GM18511 (cell line): Measurements from ENCODE around the gene DAND5.
A peak's percentile ranks its signal among the peaks of the same experiment; 100 is the strongest.
"Not testable (repeated sequence)": the region's sequence is repeated elsewhere in the genome, so short reads cannot be mapped to it uniquely, and the experiment has no call there.

Experiments used
- ATAC-seq: cut with Tn5 transposase; IDR thresholded peaks from one replicate; pipeline ENCODE4 v1.9.1; 2021; ENCODE audit warnings: mild to moderate bottlenecking, moderate library complexity; ENCODE audit not compliant: unreplicated experiment

The DAND5 gene

DNA sequence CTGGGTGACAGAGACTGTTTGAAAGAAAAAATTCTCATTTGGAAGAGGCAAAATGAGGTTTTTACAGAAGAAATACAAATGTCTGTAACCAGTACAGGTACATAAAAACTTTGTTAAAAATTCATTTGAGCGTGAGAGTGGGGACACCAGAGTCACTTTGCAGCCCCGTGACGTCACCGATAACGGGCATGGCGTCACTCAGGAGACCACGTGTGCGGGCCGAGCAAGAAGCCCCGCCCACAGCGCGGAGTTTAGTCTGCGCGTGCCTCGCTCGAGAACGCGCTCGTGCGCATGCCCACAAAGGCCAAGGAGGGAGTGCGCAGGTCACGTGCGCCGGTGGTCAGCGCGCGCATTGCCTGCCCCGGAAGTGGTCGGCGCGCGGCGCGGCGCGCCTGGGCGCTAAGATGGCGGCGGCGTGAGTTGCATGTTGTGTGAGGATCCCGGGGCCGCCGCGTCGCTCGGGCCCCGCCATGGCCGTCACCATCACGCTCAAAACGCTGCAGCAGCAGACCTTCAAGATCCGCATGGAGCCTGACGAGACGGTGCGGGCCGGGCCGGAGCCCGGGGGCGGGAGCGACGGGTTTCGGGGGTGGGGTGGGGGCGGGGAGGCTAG, 23.8 kb upstream of the DAND5 start, which contains the start of gene RAD23A:
RAD23A (plus strand) TSS at position 384 of the 613 bp plus-strand sequence; CDS start at position 471, 87 bp downstream.
- peak; percentile 86 for ATAC-seq

DNA sequence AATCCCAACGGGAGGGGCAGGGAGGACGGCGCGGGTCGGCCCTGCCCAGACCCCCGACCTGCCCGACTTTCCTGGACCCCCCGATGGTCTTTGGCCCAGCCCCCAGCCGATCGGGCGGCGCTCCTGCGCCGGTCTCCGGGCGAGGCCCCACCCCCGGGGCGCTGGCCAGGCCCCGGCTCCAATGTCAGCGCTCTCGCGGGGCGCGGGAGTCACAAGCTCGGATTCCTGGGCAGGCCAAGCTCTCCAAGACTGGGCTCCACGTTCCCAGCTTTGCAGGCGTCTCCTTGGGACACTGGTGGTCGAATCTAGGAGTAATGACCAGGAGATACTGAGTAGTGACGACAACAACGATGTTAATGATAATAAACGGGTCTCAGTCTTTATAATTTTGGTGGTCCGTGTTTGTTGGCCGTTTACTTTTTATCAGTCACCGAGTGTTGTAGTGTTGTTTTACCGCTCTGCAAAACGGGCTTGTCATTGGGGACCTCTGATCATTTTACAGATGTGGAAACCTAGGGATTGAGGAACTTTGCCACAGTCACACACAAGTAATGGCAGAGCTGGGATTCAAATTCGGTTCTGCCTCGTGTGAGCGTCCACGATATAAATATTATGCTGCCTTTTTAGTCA, 23.2 kb upstream of the DAND5 start:
- ATAC-seq = peak; percentile 38

DNA sequence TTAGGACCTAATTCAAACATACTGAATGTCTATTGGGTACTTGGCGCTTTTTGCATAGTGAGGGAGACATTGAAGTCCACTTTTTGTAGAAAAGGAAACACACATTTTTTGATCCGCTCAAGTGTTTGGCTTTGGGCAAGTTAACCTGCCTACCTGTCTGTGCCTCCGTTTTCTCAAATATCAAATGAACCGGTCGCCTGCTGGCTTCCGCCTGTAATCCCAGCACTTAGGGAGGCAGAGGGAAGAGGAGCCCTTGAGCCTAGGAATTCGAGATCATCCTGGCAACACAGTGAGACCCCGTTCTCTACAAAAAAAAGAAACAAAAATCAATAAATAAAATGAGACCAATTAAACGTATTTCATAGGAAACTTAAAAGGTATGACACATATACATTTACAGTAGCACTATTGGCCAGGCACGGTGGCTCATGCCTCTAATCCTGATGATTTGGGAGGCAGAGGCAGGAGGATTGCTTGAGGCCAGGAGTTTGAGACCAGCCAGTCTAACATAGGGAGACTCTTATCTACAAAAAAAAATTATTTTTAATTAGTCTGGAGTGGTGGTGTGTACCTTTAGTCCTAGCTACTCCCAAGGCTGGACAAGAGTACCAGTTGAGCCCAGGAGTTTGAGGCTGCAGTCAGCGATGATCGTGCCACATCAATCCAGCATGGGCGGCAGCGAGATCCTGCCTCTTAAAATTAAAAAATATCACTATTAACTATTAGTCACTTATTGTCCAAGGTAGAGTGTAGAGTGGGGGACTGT, 22.5 kb upstream of the DAND5 start:
- no peak for ATAC-seq

DNA sequence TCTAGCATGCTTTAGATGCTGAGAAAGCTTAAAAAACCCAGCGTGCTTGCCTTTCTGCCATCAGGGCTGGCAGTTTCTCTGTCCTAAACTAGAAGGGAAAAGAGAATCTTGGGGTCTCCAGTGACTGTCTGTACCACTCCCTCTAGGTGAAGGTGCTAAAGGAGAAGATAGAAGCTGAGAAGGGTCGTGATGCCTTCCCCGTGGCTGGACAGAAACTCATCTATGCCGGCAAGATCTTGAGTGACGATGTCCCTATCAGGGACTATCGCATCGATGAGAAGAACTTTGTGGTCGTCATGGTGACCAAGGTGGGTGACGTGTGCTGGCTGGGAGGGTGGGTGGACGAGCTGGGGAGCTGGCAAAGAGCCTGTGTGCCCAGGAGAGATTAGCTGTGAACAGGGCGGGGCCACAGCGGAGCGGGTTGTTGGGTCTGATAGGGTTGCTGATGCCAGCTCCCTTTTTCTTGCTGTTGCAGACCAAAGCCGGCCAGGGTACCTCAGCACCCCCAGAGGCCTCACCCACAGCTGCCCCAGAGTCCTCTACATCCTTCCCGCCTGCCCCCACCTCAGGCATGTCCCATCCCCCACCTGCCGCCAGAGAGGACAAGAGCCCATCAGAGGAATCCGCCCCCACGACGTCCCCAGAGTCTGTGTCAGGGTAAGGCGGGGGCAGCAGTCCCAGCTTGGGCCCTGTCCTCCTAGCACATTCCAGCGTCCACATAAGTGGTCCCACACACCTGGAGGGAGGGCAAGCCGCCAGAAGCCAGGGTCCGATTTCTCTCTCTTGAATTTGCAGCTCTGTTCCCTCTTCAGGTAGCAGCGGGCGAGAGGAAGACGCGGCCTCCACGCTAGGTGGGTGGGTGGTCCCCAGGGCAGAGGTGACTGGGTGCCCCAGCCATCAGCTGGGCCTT, 21.4 kb upstream of the DAND5 start:
- no peak for ATAC-seq

DNA sequence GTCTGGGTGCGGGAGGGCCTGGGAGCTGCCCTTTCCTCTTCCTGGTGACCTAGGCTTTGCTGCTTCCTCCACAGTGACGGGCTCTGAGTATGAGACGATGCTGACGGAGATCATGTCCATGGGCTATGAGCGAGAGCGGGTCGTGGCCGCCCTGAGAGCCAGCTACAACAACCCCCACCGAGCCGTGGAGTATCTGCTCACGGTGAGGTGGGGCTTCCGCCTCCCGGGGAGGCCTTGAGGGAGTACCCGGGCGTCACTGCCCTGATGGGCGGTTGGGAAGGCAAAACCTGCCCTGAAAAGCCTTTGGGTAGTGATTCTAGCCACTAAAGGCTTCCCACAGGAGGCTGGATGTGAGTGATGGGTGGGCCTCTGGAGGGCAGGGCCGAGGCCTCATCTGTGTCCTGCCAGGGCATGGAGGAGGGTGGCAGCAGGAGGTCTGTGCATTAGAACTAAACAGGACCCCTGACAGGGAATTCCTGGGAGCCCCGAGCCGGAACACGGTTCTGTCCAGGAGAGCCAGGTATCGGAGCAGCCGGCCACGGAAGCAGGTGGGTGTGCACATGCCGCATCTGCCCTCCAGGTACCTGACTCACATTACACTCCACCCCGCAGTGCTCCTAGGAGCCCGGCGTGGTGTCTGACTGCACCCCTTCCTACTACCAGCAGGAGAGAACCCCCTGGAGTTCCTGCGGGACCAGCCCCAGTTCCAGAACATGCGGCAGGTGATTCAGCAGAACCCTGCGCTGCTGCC, 20.6 kb upstream of the DAND5 start:
- ATAC-seq = no peak

DNA sequence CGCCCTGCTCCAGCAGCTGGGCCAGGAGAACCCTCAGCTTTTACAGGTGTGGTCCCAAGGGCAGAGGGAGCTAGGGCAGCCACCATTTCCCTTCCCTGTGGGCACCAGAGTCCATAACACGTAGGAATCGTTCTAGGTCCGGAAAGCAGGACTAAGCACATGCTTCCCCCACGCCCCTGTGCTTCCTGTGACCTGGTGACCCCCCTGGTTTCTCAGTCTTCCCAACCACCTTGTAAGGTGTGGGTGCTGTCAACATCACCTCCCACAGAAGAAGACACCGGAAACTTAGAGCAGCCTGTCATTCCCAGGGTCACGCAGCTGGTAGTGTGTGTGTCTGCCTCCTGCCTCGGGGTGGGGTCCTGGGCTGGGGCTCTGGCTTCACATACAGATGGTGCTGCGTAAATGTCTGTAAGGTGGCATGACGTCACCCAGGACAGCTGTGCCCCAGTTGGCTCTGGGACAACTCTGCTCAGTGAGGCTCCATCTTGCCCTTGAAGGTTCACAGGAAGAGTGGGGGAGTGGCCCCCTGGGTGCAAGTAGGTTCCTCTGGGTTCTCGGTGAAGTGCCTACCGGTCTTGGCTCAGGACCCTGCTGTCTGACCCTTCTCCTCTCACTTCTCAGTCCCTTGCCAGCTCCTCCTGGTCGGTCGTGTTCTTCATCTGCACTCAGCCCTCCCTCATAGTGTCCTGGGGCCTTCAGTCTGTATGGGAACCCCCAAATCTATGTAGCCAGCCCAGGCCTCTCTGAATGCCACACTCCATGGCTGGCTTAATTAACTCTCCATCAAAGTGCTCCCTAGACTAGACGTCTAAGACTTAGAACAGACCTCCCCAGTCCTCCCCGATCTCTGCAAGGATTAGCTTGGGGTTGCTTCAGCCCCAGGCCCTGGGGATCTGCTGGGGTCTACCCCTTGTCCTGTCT, 19.8 kb upstream of the DAND5 start:
- no peak for ATAC-seq

DNA sequence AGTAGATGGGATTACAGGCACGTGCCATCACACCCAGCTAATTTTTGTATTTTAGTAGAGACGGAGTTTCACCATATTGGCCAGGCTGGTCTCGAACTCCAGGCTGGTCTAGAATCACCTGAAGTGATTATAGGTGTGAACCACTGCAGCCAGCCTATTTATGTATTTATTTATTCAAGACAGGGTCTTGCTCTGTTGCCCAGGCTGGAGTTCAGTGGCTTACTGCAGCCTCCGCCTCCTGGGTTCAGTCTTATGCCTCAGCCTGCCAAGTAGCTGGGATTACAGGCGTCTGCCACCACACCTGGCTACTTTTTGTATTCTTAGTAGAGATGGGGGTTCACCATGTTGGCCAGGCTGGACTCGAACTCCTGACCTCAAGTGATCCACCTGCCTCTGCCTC, 17.3 kb upstream of the DAND5 start:
- not testable (repeated sequence) for ATAC-seq

DNA sequence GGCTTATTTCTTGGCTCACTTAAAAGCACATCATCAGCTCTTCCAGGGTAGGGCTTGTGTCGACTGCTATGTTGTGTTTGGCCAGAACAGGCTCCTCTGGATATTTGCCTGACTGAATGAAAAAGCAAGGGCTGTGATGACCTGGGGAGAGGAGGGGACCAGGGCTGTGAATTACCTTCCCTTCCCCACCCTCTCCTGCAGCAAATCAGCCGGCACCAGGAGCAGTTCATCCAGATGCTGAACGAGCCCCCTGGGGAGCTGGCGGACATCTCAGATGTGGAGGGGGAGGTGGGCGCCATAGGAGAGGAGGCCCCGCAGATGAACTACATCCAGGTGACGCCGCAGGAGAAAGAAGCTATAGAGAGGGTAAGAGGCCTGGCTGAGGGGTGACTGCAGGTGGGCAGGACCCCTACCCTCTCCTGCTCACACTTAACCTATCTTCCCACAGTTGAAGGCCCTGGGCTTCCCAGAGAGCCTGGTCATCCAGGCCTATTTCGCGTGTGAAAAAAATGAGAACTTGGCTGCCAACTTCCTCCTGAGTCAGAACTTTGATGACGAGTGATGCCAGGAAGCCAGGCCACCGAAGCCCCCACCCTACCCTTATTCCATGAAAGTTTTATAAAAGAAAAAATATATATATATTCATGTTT, 16.8 kb upstream of the DAND5 start:
- ATAC-seq = no peak

DNA sequence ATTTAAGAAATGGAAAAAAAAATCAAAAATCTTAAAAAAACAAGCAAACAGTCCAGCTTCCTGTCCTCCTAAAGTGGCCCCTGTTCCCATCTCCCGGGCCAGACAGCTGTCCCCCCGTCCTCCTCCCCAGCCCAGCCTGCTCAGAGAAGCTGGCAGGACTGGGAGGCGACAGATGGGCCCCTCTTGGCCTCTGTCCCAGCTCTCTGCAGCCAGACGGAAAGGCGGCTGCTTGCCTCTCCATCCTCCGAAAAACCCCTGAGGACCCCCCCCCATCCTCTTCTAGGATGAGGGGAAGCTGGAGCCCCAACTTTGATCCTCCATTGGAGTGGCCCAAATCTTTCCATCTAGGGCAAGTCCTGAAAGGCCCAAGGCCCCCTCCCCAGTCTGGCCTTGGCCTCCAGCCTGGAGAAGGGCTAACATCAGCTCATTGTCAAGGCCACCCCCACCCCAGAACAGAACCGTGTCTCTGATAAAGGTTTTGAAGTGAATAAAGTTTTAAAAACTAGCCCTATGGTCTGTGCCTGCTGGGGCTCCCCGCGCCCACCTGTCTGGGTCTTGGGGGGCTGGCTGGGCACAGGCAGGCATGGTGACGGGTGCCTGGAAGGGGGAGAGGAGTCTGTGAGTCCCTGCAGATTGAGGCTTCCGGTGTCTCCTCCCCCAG, 16.1 kb upstream of the DAND5 start:
- ATAC-seq = no peak

DNA sequence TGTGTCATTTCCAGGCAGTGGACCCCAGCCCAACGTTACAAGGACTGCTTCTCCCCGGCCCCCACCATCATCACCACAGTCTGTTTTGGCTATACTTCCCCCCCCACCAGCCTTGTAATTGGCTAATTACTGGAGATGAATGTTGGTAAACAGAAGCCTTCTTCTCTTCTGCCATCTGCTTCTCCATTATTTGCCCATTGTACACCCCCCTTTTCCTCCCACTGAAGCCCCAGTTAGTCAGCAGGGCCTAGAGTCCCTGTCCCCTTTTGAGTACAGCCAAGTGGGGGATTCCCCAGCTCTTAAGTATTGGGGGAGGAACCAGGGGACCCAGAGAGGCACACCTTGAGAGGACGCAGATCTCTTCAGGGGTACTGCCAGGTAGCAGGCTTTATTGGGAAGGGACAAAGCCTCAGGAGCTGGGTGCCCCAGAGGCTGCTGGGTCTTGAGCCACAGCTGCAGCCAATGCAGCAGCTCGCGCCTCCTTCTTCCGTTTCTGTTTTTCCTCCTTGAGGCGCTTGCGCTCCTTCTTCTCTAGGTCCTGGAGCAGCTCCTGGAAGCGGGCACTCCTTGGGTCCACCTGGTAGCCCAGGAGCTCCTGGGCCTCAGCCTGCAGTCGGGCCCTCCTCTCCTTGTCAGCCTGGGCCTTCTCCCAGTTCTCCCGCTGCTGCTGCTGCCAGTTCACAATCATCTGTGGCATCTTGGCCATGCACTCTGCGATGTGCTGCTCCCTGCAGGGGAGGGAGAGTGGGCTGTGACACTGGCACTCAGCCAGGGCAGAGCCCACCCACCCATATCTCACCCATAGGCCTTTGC, 15.4 kb upstream of the DAND5 start:
- ATAC-seq = no peak

DNA sequence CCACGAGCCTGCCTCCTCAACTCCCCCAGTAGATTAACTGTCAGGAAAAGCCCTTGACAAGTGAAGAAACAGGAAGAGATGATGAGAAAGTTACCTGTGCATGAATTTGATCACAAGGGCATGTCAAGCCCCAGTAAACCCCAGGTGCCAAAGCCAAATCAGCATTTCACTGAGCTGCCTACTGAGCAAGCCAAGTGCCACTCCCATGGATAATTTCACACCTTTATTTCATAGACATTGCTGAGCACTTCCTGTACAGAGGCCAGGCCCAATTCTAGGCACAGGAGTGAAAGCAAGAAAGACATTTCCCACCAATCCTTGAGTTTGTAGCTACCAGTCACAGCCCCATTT, 14.8 kb upstream of the DAND5 start:
- ATAC-seq = no peak

DNA sequence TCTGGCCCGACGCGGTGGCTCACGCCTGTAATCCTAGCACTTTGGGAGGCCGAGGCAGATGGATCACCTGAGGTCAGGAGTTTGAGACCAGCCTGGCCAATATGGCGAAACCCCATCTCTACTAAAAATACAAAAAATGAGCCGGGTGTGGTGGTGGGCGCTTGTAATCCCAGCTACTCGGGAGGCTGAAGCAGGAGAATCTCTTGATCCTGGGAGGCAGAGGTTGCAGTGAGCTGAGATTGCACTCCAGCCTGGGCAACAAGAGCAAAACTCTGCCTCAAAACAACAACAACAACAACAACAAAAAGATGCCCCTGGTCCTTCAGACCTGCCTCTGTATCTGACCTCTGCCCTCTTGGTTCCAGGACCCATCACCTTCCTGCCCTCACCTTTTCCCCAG, 13.8 kb upstream of the DAND5 start:
- not testable (repeated sequence) for ATAC-seq

DNA sequence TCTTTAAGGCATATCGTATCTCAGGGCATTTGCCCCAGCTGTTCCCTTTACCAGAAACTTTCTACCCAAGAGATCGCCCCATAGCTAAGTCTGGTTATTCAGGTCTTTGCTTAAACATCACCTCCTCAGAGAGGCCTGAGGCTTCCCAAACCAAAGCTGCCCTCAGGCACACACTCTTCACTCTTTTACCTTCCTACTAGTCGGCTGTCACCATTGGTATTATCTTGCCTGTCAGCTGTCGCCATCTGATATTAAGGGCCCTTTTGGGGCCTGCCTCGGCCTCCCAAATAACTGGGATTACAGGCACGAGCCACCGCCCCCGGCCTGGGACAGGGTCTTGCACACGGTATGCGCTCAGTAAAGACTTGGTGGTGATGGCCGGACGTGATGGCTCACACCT, 13.4 kb upstream of the DAND5 start:
- ATAC-seq = no peak

DNA sequence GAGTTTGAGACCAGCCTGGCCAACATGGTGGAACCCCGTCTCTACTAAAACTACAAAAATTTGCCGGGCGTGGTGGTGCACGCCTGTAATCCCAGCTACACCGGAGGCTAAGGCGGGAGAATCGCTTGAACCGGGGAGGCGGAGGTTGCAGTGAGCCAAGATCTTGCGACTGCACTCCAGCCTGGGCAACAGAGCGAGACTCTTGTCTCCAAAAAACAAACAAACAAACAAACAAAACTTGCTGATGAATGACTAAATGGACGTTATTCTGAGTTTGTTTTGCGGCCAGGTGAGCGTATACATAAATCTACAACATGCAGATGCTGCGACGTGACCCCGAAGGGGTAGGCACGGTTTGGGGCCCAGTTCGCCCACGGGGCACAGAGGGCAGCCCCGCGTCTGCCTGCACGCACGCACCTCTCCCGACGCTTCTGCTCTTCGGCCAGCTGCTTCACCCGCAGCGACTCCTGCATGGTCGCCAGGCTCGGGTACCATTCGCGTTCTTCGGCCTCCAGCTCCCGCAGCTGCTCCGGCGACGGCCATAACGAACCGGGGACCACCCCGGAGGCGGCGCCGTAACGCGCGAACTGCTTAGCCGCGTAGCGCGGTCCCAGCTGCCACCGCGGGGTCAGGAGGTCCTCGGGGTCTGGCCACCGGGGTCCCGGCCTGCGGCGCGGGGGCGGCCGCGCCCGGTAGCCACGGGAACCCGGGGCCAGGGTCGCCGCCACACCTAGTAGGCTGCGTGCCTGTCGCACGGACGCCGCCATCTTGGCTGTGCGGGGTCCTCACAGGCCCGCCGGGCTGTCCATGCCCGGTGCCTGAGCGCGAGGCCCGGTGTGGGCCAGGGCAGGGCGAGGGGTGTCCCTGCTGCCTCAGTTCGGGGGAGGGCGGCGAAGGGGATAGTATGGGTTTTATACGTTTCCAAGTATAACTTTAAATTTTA, 12.7 kb upstream of the DAND5 start, which contains the start of gene GADD45GIP1:
GADD45GIP1 (minus strand) TSS at position 778 of the 943 bp plus-strand sequence; CDS start at position 767, 11 bp downstream.
- ATAC-seq = peak; percentile 69

DNA sequence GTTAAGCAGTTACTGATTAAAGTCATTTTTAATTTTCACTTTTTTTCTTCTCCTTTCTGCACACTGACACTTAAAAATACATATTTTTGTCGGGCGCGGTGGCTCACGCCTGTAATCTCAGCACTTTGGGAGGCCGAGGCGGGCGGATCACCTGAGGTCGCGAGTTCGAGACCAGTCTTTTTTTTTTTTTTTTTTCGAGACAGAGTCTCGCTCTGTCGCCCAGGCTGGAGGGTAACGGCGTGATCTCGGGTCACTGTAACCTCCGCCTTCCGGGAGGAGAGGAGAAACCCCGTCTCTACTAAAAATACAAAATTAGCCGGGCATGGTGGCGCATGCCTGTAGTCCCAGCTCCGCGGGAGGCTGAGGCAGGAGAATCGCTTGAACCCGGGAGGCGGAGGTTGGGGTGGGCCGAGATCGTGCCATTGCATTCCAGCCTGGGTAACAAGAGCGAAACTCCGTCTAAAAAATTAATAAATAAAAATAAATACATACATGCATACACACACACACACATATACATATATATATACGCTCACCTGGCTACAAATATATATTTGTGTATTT, 11.9 kb upstream of the DAND5 start:
- ATAC-seq = peak; percentile 11

DNA sequence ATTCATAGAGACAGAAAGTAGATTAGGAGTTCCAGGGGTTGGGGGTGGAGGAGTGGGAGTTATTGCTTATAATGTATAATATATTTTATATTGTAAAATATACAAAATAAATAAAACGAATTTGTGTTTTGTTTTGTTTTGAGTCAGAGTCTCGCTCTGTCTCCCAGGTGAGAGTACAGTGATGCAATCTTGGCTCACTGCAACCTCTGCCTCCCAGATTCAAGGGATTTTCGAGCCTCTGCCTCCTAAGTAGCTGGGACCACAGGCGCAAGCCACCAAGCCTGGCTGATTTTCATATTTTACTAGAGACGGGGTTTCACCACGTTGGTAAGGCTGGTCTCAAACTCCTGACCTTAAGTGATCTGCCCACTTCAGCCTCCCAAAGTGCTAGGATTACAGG, 9.9 kb upstream of the DAND5 start:
- no peak for ATAC-seq
